GM18505 (cell line): ENCODE data around the gene SLC6A6.

ENCODE experiments used
- ATAC-seq: cut with Tn5 transposase; IDR thresholded peaks from one replicate; pipeline ENCODE4 v1.9.1; 2021; ENCODE audit not compliant: unreplicated experiment
- POLR2A ChIP-seq: IDR thresholded peaks from 4 replicates; pipeline ENCODE4 v1.6.1; 2011; ENCODE audit warnings: borderline replicate concordance; ENCODE audit not compliant: insufficient read depth, insufficient read length; ENCODE audit errors: extremely low read depth

SLC6A6 gene

DNA sequence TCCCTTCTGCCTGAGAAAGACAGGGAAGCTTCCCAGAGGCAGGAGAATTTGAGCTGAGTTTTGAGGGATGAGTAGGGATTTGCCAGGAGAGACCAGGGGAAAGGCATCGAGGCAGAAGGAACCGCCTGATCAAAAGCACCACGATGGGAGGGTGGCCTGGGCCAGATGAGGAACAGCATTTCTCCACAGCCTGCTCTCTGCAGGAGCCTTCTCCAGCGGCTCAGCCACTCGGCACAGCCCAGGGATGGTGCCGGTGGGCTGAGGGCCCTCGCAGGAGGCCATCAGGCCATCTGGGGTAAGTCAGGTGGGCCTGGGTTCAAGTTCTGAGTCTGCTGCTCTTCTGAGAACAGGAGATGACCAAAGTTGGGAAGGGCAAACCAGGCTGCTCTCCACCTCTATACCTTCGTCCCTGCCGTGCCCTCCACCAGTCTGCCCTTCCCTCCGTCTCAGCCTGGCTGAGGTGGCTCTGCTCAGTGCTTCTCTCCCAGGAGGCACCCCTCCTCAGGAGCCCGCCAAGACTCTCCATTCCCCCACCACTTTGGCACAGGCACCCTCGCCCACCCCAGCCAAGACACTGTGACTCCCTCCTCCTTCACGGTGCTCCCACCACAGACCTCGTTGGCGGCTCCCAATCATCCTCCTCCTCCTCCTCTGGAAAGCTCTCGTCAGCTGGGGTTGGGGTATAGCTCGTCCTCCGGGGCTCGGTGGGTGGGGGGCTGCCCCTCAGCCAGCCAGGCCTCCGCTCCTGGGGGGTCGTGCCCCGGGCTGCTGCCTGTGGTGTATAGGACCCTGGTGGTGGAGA is 102.8 kb downstream of the SLC6A6 start:
- no peak for TF ChIP-seq POLR2A
- ATAC-seq, result no peak

DNA sequence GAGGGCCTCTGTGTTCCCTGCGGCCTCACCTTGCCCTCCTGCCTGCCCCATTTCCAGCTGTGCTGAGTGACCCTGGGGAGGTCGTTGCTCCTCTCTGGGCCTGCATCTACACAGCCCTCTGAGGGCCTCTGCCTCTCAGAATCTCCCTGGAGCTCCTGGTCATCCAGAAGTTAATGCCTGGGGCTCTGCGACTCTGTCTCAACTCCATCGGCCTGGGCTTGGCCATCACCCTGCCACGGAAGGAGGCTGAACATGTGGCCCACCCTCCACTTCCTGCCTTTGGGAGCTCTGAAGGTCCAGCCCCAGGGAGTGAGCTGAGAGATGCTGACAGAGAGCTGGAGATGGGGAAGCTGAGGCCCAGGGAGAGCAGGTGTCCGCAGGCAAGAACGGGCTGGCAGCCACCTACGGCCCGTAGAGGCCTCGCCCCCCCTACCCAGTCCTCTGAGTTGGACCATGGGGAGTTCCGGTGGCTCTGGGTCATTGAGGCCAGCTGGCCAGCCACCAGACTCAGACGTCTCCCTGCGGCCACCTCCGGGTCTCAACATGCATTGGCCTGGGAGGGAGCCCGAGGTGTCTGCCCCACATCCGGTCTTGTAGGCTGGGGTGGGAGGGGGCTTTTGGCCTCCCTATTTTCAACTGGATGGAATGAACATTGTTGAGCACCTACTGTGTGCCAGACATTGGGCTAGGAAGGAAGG is 103.5 kb downstream of the SLC6A6 start:
- ATAC-seq, result no peak
- no peak for TF ChIP-seq POLR2A

- ATAC-seq, result no peak
- no peak for TF ChIP-seq POLR2A
Observed at GRCh38 chr3:14506626-14507304, 104.4 kb downstream of the SLC6A6 start.

GRCh38 chr3:14507305-14507741 is 104.9 kb downstream of the SLC6A6 start:
- TF ChIP-seq POLR2A, result no peak

GRCh38 chr3:14507757-14508504 is 105.5 kb downstream of the SLC6A6 start:
- no peak for ATAC-seq
- TF ChIP-seq POLR2A, result no peak

More at GRCh38 chr3:14507305-14507741, 104.9 kb downstream of the SLC6A6 start:
- no peak for ATAC-seq

DNA sequence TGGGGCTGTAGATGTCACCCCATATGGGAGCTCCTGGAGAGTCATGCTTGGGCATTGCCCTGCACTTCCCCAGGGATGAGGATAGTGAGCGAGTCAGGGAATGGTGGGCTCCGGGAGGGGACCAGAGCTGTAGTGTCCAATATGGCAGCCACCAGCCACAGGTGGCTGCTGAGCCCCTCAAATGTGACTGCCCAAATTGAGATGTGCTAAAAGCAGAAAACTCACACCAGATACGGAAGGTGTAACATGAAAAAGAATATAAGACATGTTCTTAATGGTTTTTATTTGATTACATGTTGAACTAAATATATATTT is 106.1 kb downstream of the SLC6A6 start:
- TF ChIP-seq POLR2A, result no peak
- no peak for ATAC-seq

GRCh38 chr3:14508966-14509795 is 106.8 kb downstream of the SLC6A6 start:
- ATAC-seq, result no peak

DNA sequence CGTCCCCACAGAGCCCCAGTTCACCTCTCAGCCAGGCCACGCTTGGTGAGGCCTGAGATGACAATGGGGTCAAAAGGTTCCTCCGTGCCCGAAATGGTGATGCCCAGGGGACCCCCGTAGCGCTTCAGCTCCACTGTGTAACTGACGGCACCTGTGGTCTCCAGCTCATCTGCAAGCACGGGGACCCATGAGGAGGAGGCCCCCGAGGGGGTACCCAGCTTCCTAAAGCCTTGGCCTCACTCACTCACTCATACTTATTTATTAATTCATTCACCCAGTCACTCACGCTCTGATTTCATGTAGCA is 107.3 kb downstream of the SLC6A6 start:
- TF ChIP-seq POLR2A, result no peak
- ATAC-seq, result no peak

More at GRCh38 chr3:14508966-14509795, 106.8 kb downstream of the SLC6A6 start:
- TF ChIP-seq POLR2A, result no peak

DNA sequence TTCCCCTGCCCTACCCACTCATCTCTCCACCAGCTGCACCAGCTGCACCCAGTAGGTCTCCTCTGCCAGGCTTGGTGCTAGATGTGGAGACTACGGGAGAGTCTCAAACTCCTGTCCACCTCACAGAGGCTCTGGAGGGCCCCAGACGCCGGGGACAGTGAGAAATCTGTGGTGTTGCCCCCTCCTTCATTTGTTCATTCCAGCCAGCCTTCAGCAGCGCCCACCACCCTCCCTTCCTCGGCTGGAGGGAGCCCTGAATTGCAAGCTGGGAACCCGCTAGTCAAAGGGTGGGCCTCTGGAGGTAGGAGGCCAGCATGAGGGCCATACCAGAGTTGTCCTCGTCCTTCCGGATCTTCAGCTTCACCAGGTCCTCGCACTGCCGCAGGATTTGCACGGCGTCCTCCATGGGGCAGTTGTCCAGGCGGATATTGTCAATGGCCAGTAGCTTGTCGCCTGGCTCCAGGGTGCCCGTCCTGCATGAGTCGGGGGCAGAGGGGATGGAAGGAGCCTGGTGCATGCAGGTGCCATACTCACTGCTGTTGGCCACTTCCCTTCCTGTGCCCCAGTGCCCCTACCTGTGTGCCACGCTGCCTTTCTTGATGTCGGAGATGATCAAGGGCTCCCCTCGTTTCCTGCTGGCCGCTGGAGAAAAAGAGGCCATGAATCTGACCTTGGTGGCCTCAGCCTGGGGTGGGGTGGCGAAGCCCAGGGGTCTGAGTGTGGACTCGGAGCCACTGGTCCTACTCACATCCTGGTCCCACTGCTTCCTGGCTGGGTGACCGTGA is 108.6 kb downstream of the SLC6A6 start:
- ATAC-seq, result no peak
- no peak for TF ChIP-seq POLR2A

- ATAC-seq, result no peak
- TF ChIP-seq POLR2A, result no peak
Observed at GRCh38 chr3:14511623-14512280, 109.3 kb downstream of the SLC6A6 start.

- ATAC-seq, result no peak
- no peak for TF ChIP-seq POLR2A
Observed at GRCh38 chr3:14512281-14512941, 110.0 kb downstream of the SLC6A6 start.
